HG03520 (cell line): Measurements from ENCODE around the gene CKMT1A.
"Not testable (repeated sequence)": the region's sequence is repeated elsewhere in the genome, so short reads cannot be mapped to it uniquely, and the experiment has no call there.

Experiments
- ATAC-seq: cut with Tn5 transposase; IDR thresholded peaks from one replicate; pipeline ENCODE4 v1.9.1; 2021; ENCODE audit warnings: mild to moderate bottlenecking, moderate library complexity; ENCODE audit not compliant: unreplicated experiment

CKMT1A gene

GRCh38 chr15:43746903-43747309, 53.2 kb downstream of the CKMT1A start:
- ATAC-seq = not testable (repeated sequence)

DNA sequence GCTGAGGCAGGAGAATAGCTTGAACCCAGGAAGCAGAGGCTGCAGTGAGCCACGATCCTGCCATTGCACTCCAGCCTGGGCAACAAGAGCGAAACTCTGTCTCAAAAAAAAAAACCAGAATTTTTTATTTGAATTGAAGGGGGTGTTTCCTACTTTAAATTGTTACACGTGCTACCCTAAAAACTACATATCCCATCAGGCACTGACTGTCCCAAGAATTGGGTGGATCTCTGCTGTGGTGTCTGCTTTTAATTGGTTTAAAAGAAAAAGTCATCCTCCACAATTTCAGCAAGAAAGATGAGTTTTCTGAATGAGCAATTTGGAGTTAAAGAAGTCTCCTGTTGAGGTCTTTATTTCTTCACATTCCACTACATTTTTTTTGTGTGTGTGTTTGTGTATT, 54.7 kb downstream of the CKMT1A start:
- no peak for ATAC-seq
